ENCODE data around the gene ERGIC2.
"Not testable (repeated sequence)": the region's sequence is repeated elsewhere in the genome, so short reads cannot be mapped to it uniquely, and the experiment has no call there.

ERGIC2 gene

GRCh38 chr12:29306682-29307081, 74.3 kb downstream of the ERGIC2 start:
- no peak for DNase-seq (ENCODE audit: low read depth)
- H3K4me3 ChIP-seq (ENCODE audit: low read depth, low read length), result no peak overlapping the region
- TF ChIP-seq CTCF (conservative IDR thresholded peaks at IDR 0.05; ENCODE audit: low read depth, low read length), result no peak

- DNase-seq (ENCODE audit: low read depth), result no peak
Measured at GRCh38 chr12:29306266-29306665, 74.7 kb downstream of the ERGIC2 start.

GRCh38 chr12:29304388-29304787, 76.6 kb downstream of the ERGIC2 start:
- DNase-seq (ENCODE audit: low read depth), result no peak
- no peak for TF ChIP-seq CTCF (conservative IDR thresholded peaks at IDR 0.05; ENCODE audit: low read depth, low read length)
- H3K4me3 ChIP-seq (ENCODE audit: low read depth, low read length), result no peak overlapping the region

More at GRCh38 chr12:29306266-29306665, 74.7 kb downstream of the ERGIC2 start:
- H3K4me3 ChIP-seq (ENCODE audit: low read depth, low read length), result no peak overlapping the region
- no peak for TF ChIP-seq CTCF (conservative IDR thresholded peaks at IDR 0.05; ENCODE audit: low read depth, low read length)

GRCh38 chr12:29301114-29301513, 79.9 kb downstream of the ERGIC2 start:
- H3K4me3 ChIP-seq (ENCODE audit: low read depth, low read length), result no peak overlapping the region
- TF ChIP-seq CTCF (conservative IDR thresholded peaks at IDR 0.05; ENCODE audit: low read depth, low read length), result no peak
- no peak for DNase-seq (ENCODE audit: low read depth)

GRCh38 chr12:29299633-29300032, 81.3 kb downstream of the ERGIC2 start:
- DNase-seq (ENCODE audit: low read depth), result no peak
- no peak for TF ChIP-seq CTCF (conservative IDR thresholded peaks at IDR 0.05; ENCODE audit: low read depth, low read length)
- no peak overlapping the region for H3K4me3 ChIP-seq (ENCODE audit: low read depth, low read length)

- H3K4me3 ChIP-seq (ENCODE audit: low read depth, low read length), result no peak overlapping the region
- DNase-seq (ENCODE audit: low read depth), result no peak
- no peak for TF ChIP-seq CTCF (conservative IDR thresholded peaks at IDR 0.05; ENCODE audit: low read depth, low read length)
Measured at GRCh38 chr12:29291226-29291625, 89.7 kb downstream of the ERGIC2 start.

GRCh38 chr12:29290475-29290874, 90.5 kb downstream of the ERGIC2 start:
- DNase-seq (ENCODE audit: low read depth); H3K4me3 ChIP-seq (ENCODE audit: low read depth, low read length): not testable (repeated sequence)

GRCh38 chr12:29288031-29288430, 92.9 kb downstream of the ERGIC2 start:
- no peak for DNase-seq (ENCODE audit: low read depth)
- TF ChIP-seq CTCF (conservative IDR thresholded peaks at IDR 0.05; ENCODE audit: low read depth, low read length), result no peak

More at GRCh38 chr12:29288031-29288430, 92.9 kb downstream of the ERGIC2 start:
- no peak overlapping the region for H3K4me3 ChIP-seq (ENCODE audit: low read depth, low read length)
